A549 treated with Mapracorat at 1 μM for 4 hours (cell line): ENCODE data around the gene OR2T27. TPM values are rescaled to one million over a fixed set of nuclear protein-coding genes. Genes with fewer than 3 reads are reported as not detected.

ENCODE experiments used
- total RNA-seq: library from RNA; stranded (reverse); fragments of 200-300 nt; extraction: Qiagen RNA extraction; gene quantifications from 5 replicates; pipeline ENCODE4 v1.2.3, GENCODE V29; 2022

Gene OR2T27
- total RNA-seq, result not detected in 5 replicates

GRCh38 chr1:248655354-248655753 is at the start of gene OR2T27:
TSS of gene OR2T27 (minus strand) at chr1:248655528. CDS start at chr1:248650884, 4,644 bp downstream.

GRCh38 chr1:248702714-248703113 is 47.4 kb upstream of the OR2T27 start, which contains the start of gene OR14I1:
TSS of gene OR14I1 (minus strand) at chr1:248702766.

GRCh38 chr1:248645178-248645577 is 10.2 kb downstream of the OR2T27 start, which contains the start of gene OR2T35:
TSS of gene OR2T35 (minus strand) at chr1:248645278. CDS start at chr1:248639258, 6,020 bp downstream.

GRCh38 chr1:248634991-248635390 is 20.3 kb downstream of the OR2T27 start, which contains the start of gene OR2T11:
TSS of gene OR2T11 (minus strand) at chr1:248635091. CDS start at chr1:248627128, 7,963 bp downstream.

Other genes starting within 250 kb of the OR2T27 start
- not detected in 5 replicates for gene OR2T2, start 209.9 kb downstream of the OR2T27 start, total RNA-seq
- not detected in 5 replicates for gene OR2T3, start 182.2 kb downstream of the OR2T27 start, total RNA-seq
- gene OR2T5, start 166.9 kb downstream of the OR2T27 start, total RNA-seq, result not detected in 5 replicates
- not detected in 5 replicates for gene OR2G6, start 147.5 kb downstream of the OR2T27 start, total RNA-seq
- gene OR2T29, start 92.8 kb downstream of the OR2T27 start, total RNA-seq, result not detected in 5 replicates
- gene OR2T34, start 80.8 kb downstream of the OR2T27 start, total RNA-seq, result not detected in 5 replicates
- gene OR2T10, start 57.8 kb downstream of the OR2T27 start, total RNA-seq, result not detected in 5 replicates
- not detected in 5 replicates for gene OR2T11, start 20.4 kb downstream of the OR2T27 start, total RNA-seq
- not detected in 5 replicates for gene OR2T35, start 10.2 kb downstream of the OR2T27 start, total RNA-seq
- not detected in 5 replicates for gene OR14I1, start 47.2 kb upstream of the OR2T27 start, total RNA-seq
- gene LYPD8, start 100.2 kb upstream of the OR2T27 start, total RNA-seq, result 0.13 to 0.19 TPM in 2 of 5 replicates, not detected in the others
- 18.9 to 28.1 TPM (median 26.3 TPM) in 5 replicates for gene SH3BP5L, start 170.4 kb upstream of the OR2T27 start, total RNA-seq
- gene ZNF672, start 182.7 kb upstream of the OR2T27 start, total RNA-seq, result 14.3 to 21.7 TPM (median 20.7 TPM) in 5 replicates
- 13.3 to 25.0 TPM (median 17.8 TPM) in 5 replicates for gene ZNF692, start 203.6 kb upstream of the OR2T27 start, total RNA-seq